Measurements from ENCODE around the gene SSC5D. TPM values are rescaled to one million over a fixed set of nuclear protein-coding genes. Genes with fewer than 3 reads are reported as not detected.

The SSC5D gene
- total and polyA plus RNA-seq, 2 experiments from 2014 or later: 0.23 to 0.69 TPM

GRCh38 chr19:55461259-55461973 lies 26.8 kb upstream of the SSC5D start, which contains the start of gene ISOC2:
ISOC2 (minus strand) TSS chr19:55461642; CDS start chr19:55456486, 5,156 bp downstream.
- H3K9me3 Mint-ChIP-seq: peaks cover 3% of the 10 kb centered on the region; the same call in 1 of the 3 replicates
- H3K9me2 ChIP-seq (ENCODE audit: insufficient read depth): no peaks in the 10 kb centered on the region
- H3K27ac ChIP-seq (ENCODE audit: low read depth): peak within 1 kb of the TSS; percentile 89
- peak within 1 kb of the TSS; percentile 91 for H3K4me3 Mint-ChIP-seq
- H3F3A ChIP-seq (replicated peaks; ENCODE audit: low read depth): peaks cover 19% of the 10 kb centered on the region; the same call in 1 of the 2 replicates
- H3K27me3 ChIP-seq (ENCODE audit: insufficient read depth): no peaks in the 10 kb centered on the region
- H3K79me2 ChIP-seq (replicated peaks; ENCODE audit: insufficient read depth): peaks cover 21% of the 10 kb centered on the region
- H2AFZ ChIP-seq: peak within 1 kb of the TSS; percentile 66; the same call in 1 of the 2 replicates
- H3K4me1 Mint-ChIP-seq: peaks cover 34% of the 10 kb centered on the region
- peak within 1 kb of the TSS; percentile 97 for H3K27ac Mint-ChIP-seq
- DNase-seq (ENCODE audit: low spot score) (peak; percentile 100), ATAC-seq (peak; percentile 92)
- no peak for TF ChIP-seq EZH2phosphoT487 (IDR thresholded peaks at IDR 0.05; ENCODE audit: unreplicated experiment)
- TF ChIP-seq CTCF (conservative IDR thresholded peaks at IDR 0.05; ENCODE audit: low read depth in 2 of 2): no peak
- TF ChIP-seq ZNF462 (CRISPR knock-in tag; IDR thresholded peaks at IDR 0.05): no peak
- no peak for TF ChIP-seq NANOG (IDR thresholded peaks at IDR 0.05; ENCODE audit: borderline replicate concordance)
- peak; percentile 76 for TF ChIP-seq CREB1 (CRISPR knock-in tag; IDR thresholded peaks at IDR 0.05; ENCODE audit: low read depth)
- TF ChIP-seq REST (IDR thresholded peaks at IDR 0.05; ENCODE audit: unreplicated experiment): no peak
- no peak for TF ChIP-seq STAT1 (IDR thresholded peaks at IDR 0.05; ENCODE audit: unreplicated experiment)
- TF ChIP-seq EZH2 (IDR thresholded peaks at IDR 0.05; ENCODE audit: low read depth, unreplicated experiment): no peak
- TF ChIP-seq ZNF331 (CRISPR knock-in tag; IDR thresholded peaks at IDR 0.05; ENCODE audit: low read depth): no peak
- TF ChIP-seq JUNB (IDR thresholded peaks at IDR 0.05; ENCODE audit: unreplicated experiment): no peak
- TF ChIP-seq POLR2AphosphoS5 (IDR thresholded peaks at IDR 0.05; ENCODE audit: low read depth): peak; percentile 81
- TF ChIP-seq ETS1 (IDR thresholded peaks at IDR 0.05): no peak; the same call in 1 of the 2 replicates
- 0 out of 2 replicates have a peak, but pooled peaks have one; percentile 66 for TF ChIP-seq ZNF114 (CRISPR knock-in tag; IDR thresholded peaks at IDR 0.05)
- H3K4me3 ChIP-seq: peak within 1 kb of the TSS; percentile 66
- peak within 1 kb of the TSS; percentile 88 for H3K4me2 ChIP-seq
- peaks cover 2% of the 10 kb centered on the region; the same call in 1 of the 3 replicates for H3K36me3 Mint-ChIP-seq (ENCODE audit: low read depth)
- peaks cover 21% of the 10 kb centered on the region for H3K27me3 Mint-ChIP-seq (ENCODE audit: insufficient read depth, low read depth, poor library complexity)
- H4K20me1 ChIP-seq (replicated peaks; ENCODE audit: insufficient read depth): no peaks in the 10 kb centered on the region; the same call in none of the 2 replicates
- peaks cover 26% of the 10 kb centered on the region for H3K4me1 ChIP-seq (ENCODE audit: insufficient read depth)
- H3K36me3 ChIP-seq (ENCODE audit: insufficient read depth): no peaks in the 10 kb centered on the region
